DMS53 treated with DMSO at 0.1 percent for 48 hours (cell line): ENCODE measurements around the gene FGF18.

Experiments
- DNase-seq: peaks from one replicate; lab custom pipeline; 2025; ENCODE audit not compliant: unreplicated experiment; lab: John Stamatoyannopoulos, UW

Gene FGF18

DNA sequence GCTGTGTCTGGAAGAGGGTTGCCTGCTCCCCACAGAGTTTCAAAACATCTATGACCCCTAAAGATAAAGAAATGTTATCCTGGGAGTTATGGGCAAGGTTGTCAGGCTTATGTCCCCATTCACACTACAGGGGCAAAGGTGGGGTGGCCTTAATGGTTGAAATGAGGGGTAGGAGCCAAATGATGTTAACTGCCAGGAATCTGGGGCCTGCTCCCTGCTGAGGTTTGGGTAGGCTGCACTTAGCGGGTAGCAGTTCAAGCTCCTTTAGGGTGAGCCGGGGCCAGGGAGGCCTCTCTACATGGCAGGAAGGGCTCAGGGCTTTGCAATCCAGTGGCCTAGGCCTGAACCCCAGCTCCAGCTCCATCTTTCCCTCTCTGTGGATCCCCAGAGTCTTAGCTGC is 3.0 kb downstream of the FGF18 start:
- DNase-seq = no peak

DNA sequence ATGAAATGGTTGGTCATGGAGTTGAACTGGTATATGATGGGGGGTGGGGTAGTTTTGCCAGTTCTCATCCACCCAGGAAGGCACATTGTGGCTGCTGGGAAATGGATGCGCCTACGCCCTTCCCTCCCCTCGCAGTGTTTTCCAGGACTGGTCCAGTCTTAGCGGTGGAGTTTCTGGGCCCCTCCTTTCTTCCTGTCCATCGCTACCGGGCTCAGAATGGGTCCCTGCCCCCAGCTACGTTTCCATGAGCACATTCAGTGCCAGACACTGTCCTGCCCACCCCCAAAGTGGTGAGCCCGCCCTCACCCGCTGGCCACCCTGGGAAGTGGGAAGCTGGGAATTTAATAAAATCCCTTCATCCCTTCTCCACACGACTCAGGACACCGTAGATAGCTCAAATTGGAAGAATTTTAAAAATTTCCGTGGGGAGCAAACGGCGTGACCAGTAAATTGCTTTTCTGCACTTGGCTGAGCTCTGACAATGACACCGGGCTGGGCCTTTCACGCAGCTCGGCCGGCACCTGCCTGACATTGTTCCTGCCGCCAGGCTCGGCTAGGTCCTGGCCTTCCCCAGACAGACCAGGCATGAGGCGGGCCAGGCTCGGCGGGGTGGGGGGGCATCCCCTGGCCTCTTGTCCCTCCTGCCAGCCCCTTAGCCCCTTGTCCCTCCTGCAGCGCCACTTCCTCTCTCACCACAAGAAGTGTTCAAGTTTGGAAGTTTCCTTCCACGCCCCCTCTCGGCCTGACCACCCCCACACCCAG is 3.6 kb downstream of the FGF18 start:
- DNase-seq = no peak

DNA sequence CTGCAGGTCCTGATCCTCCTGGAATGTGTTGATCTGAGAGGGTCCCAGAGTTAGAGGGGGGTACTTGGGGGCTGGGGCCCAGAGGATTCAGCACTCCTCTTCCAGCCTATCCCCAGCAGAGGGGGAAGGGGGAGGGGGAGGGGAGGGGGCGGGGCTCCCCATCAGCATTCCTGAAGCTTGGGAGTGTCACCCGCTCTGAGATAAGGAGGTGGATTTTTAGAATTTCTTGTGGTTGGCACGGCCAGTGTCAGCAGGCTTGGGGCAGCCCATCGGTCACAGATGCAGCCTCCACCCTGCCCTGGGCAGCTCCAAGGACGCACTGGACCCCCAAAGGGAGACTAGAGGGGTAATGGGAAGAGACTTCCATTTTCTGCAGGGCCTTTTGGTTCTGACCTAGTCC is 5.3 kb downstream of the FGF18 start:
- no peak for DNase-seq

GRCh38 chr5:171425596-171426244 is 6.3 kb downstream of the FGF18 start:
- DNase-seq = no peak

DNA sequence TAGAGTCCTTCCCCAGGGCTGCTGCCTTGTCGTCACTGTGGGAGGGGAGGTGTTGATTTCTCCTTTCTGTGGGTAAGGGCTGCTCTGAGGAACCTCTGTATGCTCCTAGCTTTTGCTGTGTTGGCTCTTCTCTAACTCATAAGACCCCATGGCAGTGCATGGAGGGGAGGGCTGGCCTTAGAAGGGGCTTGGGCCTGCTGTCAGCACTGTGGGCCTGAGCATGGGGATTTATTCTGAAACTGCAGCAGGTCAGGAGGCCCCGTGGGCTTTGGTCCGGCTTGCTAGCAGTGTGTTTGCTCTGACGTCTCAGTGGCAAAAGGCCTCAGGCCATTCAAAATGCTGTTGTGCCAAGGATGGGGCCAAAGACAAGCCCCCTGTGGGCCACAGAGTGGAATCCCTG is 6.8 kb downstream of the FGF18 start:
- no peak for DNase-seq

- DNase-seq = no peak
Observed at GRCh38 chr5:171426680-171427079, 7.2 kb downstream of the FGF18 start.

- DNase-seq = no peak
Observed at GRCh38 chr5:171427318-171428167, 8.1 kb downstream of the FGF18 start.

DNA sequence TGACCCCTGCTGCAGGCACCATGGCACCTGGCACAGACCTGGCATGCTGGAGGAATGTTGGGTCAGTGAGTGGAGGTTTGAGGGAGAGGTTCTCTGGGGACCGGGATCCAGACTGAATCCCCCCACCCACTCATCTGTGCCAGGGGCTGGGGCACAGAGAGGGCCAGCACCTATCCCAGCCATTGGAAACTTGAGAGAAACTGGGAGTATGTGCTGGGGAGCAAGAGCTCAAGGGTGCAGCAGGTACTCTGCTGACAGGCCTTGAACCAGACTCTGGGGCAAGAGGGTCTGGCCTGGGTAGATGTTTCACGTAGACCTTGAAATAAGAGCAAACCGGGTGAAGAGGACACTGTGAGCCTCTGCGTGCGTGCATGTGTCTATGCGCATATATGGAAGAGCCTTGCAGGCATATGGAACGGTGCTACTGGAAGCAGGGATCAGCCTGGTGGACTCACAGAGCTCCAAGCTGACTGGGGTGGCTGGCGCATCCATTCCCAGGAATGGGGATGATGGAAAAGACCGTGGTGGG is 8.8 kb downstream of the FGF18 start:
- DNase-seq = no peak

DNA sequence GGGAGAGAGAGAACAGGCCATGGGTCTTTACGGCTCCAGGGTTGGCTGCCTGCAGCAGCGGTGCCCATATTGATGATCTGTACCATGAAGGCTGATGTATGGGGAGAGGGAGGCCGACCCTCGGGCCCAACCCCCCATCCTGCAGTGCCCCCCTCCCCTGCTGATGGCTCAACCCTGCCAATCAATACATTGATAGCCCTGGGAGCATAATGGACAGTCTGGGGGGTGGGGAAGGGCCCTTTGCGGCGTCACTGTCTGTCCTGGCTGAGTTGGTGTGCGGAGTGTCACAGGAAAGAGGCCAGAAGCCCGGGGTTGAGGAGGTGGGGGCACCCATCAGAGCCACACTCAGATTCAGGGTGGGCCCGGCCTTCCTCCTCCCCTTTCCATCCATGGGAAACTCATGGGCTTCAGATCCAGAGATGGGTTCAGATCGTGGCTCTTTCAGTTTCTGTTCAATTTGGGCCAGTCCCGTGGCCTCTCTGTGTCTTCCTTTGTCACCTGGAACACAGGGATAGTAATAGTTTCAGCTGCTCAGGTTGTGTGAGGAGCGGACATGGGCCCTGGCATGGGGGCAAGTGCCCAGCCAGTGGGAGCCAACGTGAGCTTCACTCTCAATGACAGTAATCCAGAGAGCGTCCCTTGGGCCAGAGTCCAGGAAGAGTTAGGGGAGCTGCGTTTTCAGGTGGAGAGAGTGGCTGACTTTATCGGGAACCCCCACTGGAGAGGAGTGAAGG is 9.5 kb downstream of the FGF18 start:
- no peak for DNase-seq

DNA sequence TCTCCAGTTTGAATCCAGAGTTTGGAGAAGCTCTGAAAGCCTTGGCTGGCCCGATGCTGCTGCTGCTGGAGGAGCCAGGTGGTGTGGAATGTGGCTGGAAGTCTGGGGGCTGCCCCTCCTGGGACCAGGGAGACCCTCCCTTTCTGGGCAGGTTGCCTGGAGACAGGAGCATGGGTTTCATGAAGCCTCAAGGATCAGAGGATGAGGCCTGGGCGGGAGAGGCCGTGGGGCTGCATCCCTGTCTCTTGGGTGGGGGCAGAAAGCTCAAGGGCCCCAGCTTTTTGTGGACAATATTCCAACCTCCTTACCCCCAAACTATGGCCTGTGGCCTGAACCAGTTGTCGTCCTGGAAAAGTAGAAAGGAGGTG is 10.1 kb downstream of the FGF18 start:
- no peak for DNase-seq

DNA sequence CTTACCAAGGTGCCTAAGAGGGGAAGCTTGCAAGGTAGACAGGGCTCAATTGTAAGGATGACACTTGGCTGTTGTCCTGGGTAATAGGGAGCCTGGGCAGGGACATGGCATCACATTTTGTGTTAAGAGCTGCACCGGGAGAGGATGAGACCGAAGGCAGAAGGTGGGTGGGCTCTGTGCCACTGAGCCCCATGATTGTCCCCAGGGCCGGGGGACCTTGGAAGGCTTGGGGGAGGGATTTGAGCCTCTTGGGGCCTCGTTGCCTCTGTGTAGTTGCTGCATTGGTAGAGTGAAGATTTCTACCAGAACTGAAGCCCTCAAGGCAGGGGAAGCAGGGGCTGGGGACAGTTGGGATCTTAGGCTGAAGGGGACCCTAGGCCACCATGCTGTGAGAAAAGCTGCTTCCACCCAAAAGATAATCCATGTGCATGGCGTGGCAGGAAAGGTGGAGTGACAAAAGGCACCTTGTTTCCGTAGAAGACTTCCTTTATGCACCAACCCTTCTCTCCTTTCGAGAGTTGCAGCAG is 11.9 kb downstream of the FGF18 start:
- no peak for DNase-seq

DNA sequence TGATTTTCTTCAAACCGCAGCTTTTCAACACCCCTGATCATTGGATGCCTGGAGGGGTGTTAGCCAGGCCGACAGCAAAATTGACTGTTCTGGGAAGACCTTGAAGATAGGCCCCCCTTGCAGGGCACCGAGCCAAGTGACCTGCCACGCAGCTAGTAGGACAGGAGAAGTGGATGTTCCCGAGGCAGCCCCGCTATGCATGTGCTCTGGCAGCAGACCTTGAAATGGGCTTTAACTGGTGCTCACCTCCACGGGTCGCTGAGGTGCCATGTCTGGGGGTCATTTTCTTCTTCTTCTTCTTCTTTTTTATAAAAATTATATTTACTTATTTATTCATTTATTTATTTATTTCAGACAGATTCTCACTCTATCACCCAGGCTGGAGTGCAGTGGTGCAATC is 12.6 kb downstream of the FGF18 start:
- no peak for DNase-seq

GRCh38 chr5:171432583-171433351 is 13.3 kb downstream of the FGF18 start:
- no peak for DNase-seq

- DNase-seq = no peak
Observed at GRCh38 chr5:171433352-171433698, 13.9 kb downstream of the FGF18 start.

GRCh38 chr5:171433982-171434676 is 14.7 kb downstream of the FGF18 start:
- DNase-seq = no peak

DNA sequence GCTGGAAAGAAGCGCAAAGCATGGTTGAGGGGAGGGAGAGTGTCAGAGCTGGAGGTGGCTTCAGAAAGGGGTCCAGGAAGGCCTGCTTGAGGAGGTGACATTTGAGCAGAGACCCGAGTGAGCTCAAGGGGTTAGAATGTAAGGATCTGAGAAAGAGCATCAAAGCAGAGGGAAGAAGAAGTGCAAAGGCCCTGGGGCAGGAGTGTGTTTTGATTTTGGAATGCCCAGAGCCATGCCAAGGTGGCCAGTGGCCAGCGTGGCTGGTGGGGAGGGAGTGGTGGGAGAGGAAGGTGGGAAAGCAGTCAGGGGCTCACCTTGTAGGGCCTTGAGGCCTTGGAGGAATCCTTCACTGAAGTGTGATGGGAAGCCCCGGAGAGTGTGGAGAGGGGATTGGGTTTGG is 15.4 kb downstream of the FGF18 start:
- no peak for DNase-seq

DNA sequence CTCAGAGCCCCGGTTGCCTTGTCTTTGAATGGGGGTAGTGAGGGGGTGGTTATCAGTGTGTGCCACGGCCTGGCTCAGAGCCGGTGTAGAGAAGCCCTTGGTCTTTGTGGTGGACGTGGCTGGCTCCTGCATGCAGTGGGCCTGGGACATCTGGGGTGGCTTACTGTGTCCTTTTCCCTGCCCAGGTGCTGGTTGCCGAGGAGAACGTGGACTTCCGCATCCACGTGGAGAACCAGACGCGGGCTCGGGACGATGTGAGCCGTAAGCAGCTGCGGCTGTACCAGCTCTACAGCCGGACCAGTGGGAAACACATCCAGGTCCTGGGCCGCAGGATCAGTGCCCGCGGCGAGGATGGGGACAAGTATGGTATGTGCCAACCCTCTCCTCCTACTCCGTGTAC is 16.5 kb downstream of the FGF18 start:
- DNase-seq = no peak

DNA sequence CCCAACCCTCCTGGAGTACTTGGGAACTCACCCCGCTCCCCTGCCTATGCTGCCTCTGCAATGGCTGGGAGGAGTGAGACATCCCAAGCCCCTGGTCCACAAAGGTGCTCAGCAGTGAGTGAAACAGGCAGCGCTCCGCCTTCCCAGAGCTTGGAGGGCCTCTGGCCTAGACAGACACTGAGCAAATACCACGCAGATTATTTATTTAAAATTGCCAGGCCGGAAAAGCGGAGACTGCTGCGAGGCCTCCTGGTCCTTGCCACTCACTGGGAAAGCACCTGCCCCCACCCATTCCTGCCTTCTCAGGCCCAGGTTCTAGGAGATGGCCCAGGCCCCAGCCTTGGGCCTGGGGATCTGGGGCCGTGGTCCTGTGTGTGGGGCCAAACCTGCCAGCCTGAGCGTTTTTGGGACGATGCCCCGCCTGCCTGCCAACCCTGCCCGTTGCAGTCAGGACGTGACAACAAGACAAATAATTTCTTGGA is 17.4 kb downstream of the FGF18 start:
- DNase-seq = peak; percentile 71

DNA sequence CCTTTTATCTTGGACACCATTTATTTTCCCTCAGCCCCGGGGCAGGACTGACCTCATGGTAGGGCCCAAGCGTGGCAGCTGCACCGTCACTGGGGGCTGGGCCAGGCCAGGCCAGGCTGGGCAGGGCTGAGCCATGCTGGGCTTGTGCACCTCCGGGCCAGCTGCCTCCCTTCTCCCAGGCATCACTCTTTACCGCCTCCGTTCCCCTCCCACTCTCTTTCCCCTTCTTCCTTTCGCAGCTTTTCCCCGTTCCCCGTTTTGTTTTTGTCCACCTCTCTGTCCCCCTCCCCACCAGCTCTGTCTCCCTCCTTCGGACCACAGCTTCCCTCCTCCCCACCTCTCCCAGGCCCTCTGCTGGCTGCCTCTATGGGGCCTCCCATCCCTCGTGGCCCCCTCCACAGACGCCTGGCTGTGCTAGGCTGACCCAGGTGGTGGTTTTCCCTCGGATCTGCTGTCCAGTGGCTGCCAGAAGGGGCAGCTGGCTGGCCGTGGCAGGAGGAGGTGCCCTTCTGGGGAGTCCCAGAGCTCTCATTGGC is 17.9 kb downstream of the FGF18 start:
- no peak for DNase-seq
